Neuronal stem cell (in vitro differentiated cells): Measurements from ENCODE around the gene P2RY8.

Experiments used
- DNase-seq: peaks from one replicate; pipeline ENCODE4 v3.0.0-alpha.2; 2013; ENCODE audit warnings: low spot score
- H2AFZ ChIP-seq: one replicate; pipeline ENCODE4 v1.6.1; 2013; ENCODE audit warnings: mild to moderate bottlenecking, low read length, inconsistent platforms
- H2AK5ac ChIP-seq: 2 replicates; pipeline ENCODE4 v1.6.1; 2013; ENCODE audit warnings: low read depth, mild to moderate bottlenecking, inconsistent platforms, low read length, moderate library complexity, mixed read lengths
- H2BK120ac ChIP-seq: 2 replicates; pipeline ENCODE4 v1.6.1; 2013; ENCODE audit warnings: low read depth, mild to moderate bottlenecking, inconsistent platforms, low read length, moderate library complexity, mixed read lengths
- H2BK12ac ChIP-seq: one replicate; pipeline ENCODE4 v1.6.1; 2013; ENCODE audit warnings: low read length, inconsistent platforms
- H2BK15ac ChIP-seq: 2 replicates; pipeline ENCODE4 v1.6.1; 2013; ENCODE audit warnings: mild to moderate bottlenecking, low read length, inconsistent platforms, mixed read lengths
- H2BK5ac ChIP-seq: one replicate; pipeline ENCODE4 v1.6.1; 2013; ENCODE audit warnings: inconsistent platforms, mild to moderate bottlenecking, low read length, moderate library complexity
- H3K14ac ChIP-seq: one replicate; pipeline ENCODE4 v1.6.1; 2013; ENCODE audit warnings: low read length, inconsistent platforms
- H3K18ac ChIP-seq: 2 replicates; pipeline ENCODE4 v1.6.1; 2013; ENCODE audit warnings: low read length, inconsistent platforms
- H3K23ac ChIP-seq: 2 replicates; pipeline ENCODE4 v1.6.1; 2013; ENCODE audit warnings: low read depth, mild to moderate bottlenecking, mixed read lengths, low read length, inconsistent platforms; ENCODE audit not compliant: poor library complexity
- H3K27ac ChIP-seq: replicated peaks from 3 replicates; pipeline ENCODE4 v1.5.1; 2013; ENCODE audit warnings: low read length, inconsistent platforms
- H3K27me3 ChIP-seq, 3 experiments: 2 replicates each; pipeline ENCODE4 v1.6.1; 2013; ENCODE audit warnings: low read length in 3 of 3, mild to moderate bottlenecking in 2 of 3, inconsistent platforms in 1 of 3, low read depth in 1 of 3, mixed read lengths in 1 of 3, moderate library complexity in 1 of 3; ENCODE audit not compliant: control insufficient read depth in 3 of 3, insufficient read depth in 3 of 3
- H3K36me3 ChIP-seq, 2 donors: replicated peaks in 1 of 2; 2 replicates each; pipeline ENCODE4 v1.6.1; 2013; ENCODE audit warnings: low read length in 2 of 2; ENCODE audit not compliant: control insufficient read depth in 2 of 2, insufficient read depth in 2 of 2
- H3K4ac ChIP-seq: 2 replicates; pipeline ENCODE4 v1.6.1; 2013; ENCODE audit warnings: inconsistent platforms, mild to moderate bottlenecking, low read length, moderate library complexity
- H3K4me1 ChIP-seq, 2 donors: 1 replicate in 1 of 2; 2 replicates in 1 of 2; pipeline ENCODE4 v1.6.1; 2013; ENCODE audit warnings: low read length in 2 of 2, low read depth in 1 of 2; ENCODE audit not compliant: control insufficient read depth in 2 of 2, insufficient read depth in 1 of 2
- H3K4me2 ChIP-seq: one replicate; pipeline ENCODE4 v1.6.1; 2013; ENCODE audit warnings: mild to moderate bottlenecking, low read length, inconsistent platforms; ENCODE audit not compliant: insufficient read depth, poor library complexity, severe bottlenecking
- H3K4me3 ChIP-seq, 2 donors: 2 replicates each; pipeline ENCODE4 v1.5.1; 2013; ENCODE audit warnings: low read length in 2 of 2, mild to moderate bottlenecking in 2 of 2, inconsistent platforms in 1 of 2, moderate library complexity in 1 of 2
- H3K79me1 ChIP-seq: one replicate; pipeline ENCODE4 v1.6.1; 2013; ENCODE audit warnings: low read depth, mild to moderate bottlenecking, inconsistent platforms, low read length, moderate library complexity
- H3K9ac ChIP-seq: one replicate; pipeline ENCODE4 v1.6.1; 2013; ENCODE audit warnings: mild to moderate bottlenecking, low read depth, low read length, inconsistent platforms; ENCODE audit not compliant: poor library complexity
- H3K9me3 ChIP-seq, 2 donors: replicated peaks in 1 of 2; 2 replicates each; pipeline versions ENCODE3 to v1.6.1; 2013; ENCODE audit warnings: low read length in 2 of 2, mild to moderate bottlenecking in 2 of 2, inconsistent platforms in 1 of 2, low read depth in 1 of 2, mixed read lengths in 1 of 2, moderate library complexity in 1 of 2; ENCODE audit not compliant: control insufficient read depth in 2 of 2, insufficient read depth in 1 of 2
- H4K8ac ChIP-seq: one replicate; pipeline ENCODE4 v1.6.1; 2013; ENCODE audit warnings: low read depth, mild to moderate bottlenecking, inconsistent platforms, low read length, moderate library complexity
- H4K91ac ChIP-seq: one replicate; pipeline ENCODE4 v1.6.1; 2013; ENCODE audit warnings: low read length, low read depth, mild to moderate bottlenecking, inconsistent platforms; ENCODE audit not compliant: poor library complexity
- WGBS, 2 donors: extraction: QIAGEN DNeasy Blood & Tissue Kit; methylation state at CpG; one replicate each; pipeline ENCODE4 v1.1.7; 2013; ENCODE audit warnings: missing lambda C conversion rate in 2 of 2, mixed read lengths in 1 of 2; ENCODE audit not compliant: insufficient read length in 2 of 2, insufficient replicate concordance in 1 of 2; ENCODE audit errors: extremely low coverage in 2 of 2; 5-methylcytosine and 5-hydroxymethylcytosine counted together

P2RY8 gene

DNA sequence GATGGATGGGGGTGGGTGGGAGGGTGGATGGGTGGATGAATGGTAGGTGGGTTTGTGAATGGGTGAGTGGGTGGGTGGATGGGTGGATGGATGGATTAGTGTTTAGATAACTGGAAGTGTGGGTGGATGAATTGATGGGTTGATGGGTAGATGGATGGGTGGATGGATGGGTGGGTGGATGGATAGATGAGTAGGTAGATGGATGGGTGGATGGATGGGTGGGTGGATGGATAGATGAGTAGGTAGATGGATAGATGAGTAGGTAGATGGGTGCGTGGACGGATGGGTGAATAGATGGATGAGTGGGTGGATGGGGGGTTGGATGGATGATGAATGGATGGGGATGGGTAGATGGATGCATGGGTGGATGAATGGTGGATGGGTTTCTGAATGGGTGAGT lies 64.0 kb downstream of the P2RY8 start:
- WGBS, 2 donors: 100% methylated on average over 2 of the region's 2 CpGs; no CpG with 5 or more reads in 1 of the 2 donors
- H3K4me1 ChIP-seq: no peaks in the 10 kb centered on the region
- H3K14ac ChIP-seq: no peak overlapping the region
- H2BK120ac ChIP-seq: no peak overlapping the region
- no peak overlapping the region for H3K9ac ChIP-seq
- no peak overlapping the region for H3K27ac ChIP-seq
- no peak overlapping the region for H3K18ac ChIP-seq
- no peaks in the 10 kb centered on the region for H3K79me1 ChIP-seq
- no peak overlapping the region for H3K4ac ChIP-seq
- H2AFZ ChIP-seq: no peak overlapping the region
- no peak overlapping the region for H2BK15ac ChIP-seq
- no peak overlapping the region for H2AK5ac ChIP-seq
- H2BK12ac ChIP-seq: no peak overlapping the region
- H3K9me3 ChIP-seq: no peaks in the 10 kb centered on the region
- H2BK5ac ChIP-seq: no peak overlapping the region
- H3K4me2 ChIP-seq: no peak overlapping the region
- no peaks in the 10 kb centered on the region for H3K36me3 ChIP-seq
- H3K23ac ChIP-seq: no peak overlapping the region
- H3K4me3 ChIP-seq: no peak overlapping the region
- no peaks in the 10 kb centered on the region for H3K27me3 ChIP-seq
- no peak overlapping the region for H4K8ac ChIP-seq
- no peak overlapping the region for H4K91ac ChIP-seq
- DNase-seq: no peak

DNA sequence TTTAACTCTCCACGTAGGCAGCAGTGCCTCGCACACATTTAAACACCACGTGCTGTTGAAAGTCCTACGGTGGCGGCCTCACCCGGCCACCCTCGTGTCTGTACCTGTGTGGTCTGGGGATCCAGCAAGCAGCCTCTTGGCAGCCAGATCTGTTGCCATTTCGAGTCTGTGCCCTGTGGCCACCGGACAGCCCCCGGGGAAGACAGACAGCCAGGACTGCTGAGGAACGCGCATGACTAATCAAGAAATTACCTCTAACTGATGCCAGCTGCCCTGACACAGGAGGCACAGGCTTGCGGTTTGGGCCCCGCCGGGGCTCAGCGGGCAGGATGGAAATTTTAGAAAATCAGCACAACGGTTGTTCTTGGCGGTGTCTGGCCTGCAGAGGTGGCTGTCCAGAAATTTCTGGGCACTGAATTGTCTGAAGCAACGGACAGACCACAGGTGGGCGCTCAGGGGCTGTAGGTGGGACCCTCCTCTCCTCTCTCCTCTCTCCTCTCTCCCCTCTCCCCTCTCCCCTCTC lies 68.7 kb downstream of the P2RY8 start:
- Histone ChIP-seq H3K27me3 (peaks cover 0 to 9% (median 0%) of the 10 kb centered on the region in 3 experiments), H2BK15ac (no peak overlapping the region), H2AFZ (no peak overlapping the region), H3K36me3 (no peaks in the 10 kb centered on the region), H4K91ac (no peak overlapping the region), H2BK5ac (no peak overlapping the region), H3K79me1 (no peaks in the 10 kb centered on the region), H3K23ac (no peak overlapping the region), H2AK5ac (no peak overlapping the region), H3K4me1 (no peaks in the 10 kb centered on the region), H3K4me2 (no peak overlapping the region), H3K9ac (no peak overlapping the region), H3K9me3 (peaks cover 0 to 4% of the 10 kb centered on the region in 2 donors), H3K27ac (no peak overlapping the region), H2BK12ac (no peak overlapping the region), H3K18ac (peak overlapping the region; percentile 20), H3K4ac (no peak overlapping the region), H4K8ac (no peak overlapping the region), H2BK120ac (no peak overlapping the region), H3K14ac (no peak overlapping the region), H3K4me3 (no peak overlapping the region)
- DNase-seq: no peak
- WGBS, 2 donors: no CpG with 5 or more reads among the region's 20 CpGs

- Histone ChIP-seq H3K27ac (no peak overlapping the region), H3K36me3 (no peaks in the 10 kb centered on the region), H3K27me3 (peaks cover 0 to 16% (median 0%) of the 10 kb centered on the region in 3 experiments), H3K4me3 (no peak overlapping the region), H2BK12ac (peak overlapping the region; percentile 41), H4K91ac (no peak overlapping the region), H2AFZ (peak overlapping the region; percentile 17), H2BK120ac (no peak overlapping the region), H3K18ac (peak overlapping the region; percentile 85), H2AK5ac (no peak overlapping the region), H3K14ac (no peak overlapping the region), H3K4me2 (no peak overlapping the region), H3K4ac (no peak overlapping the region), H2BK5ac (no peak overlapping the region), H3K23ac (no peak overlapping the region), H3K9ac (no peak overlapping the region), H2BK15ac (no peak overlapping the region), H3K4me1 (no peaks in the 10 kb centered on the region), H4K8ac (no peak overlapping the region), H3K9me3 (peaks cover 0 to 4% of the 10 kb centered on the region in 2 donors), H3K79me1 (no peaks in the 10 kb centered on the region)
- DNase-seq: no peak
- WGBS, 2 donors: no CpG with 5 or more reads among the region's 20 CpGs
Observed at GRCh38 chrX:1466971-1467561, 69.9 kb downstream of the P2RY8 start.

DNA sequence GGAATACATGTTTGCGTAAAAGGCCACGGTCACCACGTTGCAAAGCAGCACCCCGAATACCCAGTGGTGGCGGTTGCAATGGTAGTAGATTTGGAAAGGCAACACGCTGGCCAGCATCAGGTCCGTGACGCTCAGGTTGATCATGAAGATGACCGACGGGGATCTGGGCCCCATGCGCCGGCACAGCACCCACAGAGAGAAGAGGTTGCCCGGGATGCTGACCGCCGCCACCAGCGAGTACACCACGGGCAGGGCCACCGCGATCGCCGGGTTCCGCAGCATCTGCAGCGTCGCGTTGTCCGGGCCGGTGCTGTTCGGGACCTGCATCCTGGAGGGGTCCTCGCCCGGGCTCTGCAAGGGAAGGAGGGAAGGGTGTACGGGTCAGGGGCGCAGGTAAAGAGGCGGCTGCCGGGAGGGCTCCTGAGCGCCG lies 70.7 kb downstream of the P2RY8 start:
- WGBS, 2 donors: no CpG with 5 or more reads among the region's 36 CpGs
- no peak overlapping the region for H2BK15ac ChIP-seq
- no peak overlapping the region for H3K27ac ChIP-seq
- H2AK5ac ChIP-seq: peak overlapping the region; percentile 86
- no peaks in the 10 kb centered on the region for H3K4me1 ChIP-seq
- H2BK120ac ChIP-seq: no peak overlapping the region
- no peak overlapping the region for H4K91ac ChIP-seq
- H3K9me3 ChIP-seq: peaks cover 0 to 4% of the 10 kb centered on the region in 2 donors
- DNase-seq: no peak
- no peak overlapping the region for H3K9ac ChIP-seq
- H3K27me3 ChIP-seq: peaks cover 0 to 16% (median 0%) of the 10 kb centered on the region in 3 experiments
- H2BK12ac ChIP-seq: no peak overlapping the region
- H3K14ac ChIP-seq: no peak overlapping the region
- H3K4ac ChIP-seq: peak overlapping the region; percentile 23
- no peak overlapping the region for H2AFZ ChIP-seq
- peak overlapping the region; percentile 89 for H3K23ac ChIP-seq
- peak overlapping the region; percentile 43 for H4K8ac ChIP-seq
- no peak overlapping the region for H2BK5ac ChIP-seq
- peak overlapping the region; percentile 89 for H3K18ac ChIP-seq
- no peaks in the 10 kb centered on the region for H3K79me1 ChIP-seq
- H3K4me2 ChIP-seq: no peak overlapping the region
- H3K36me3 ChIP-seq: no peaks in the 10 kb centered on the region
- no peak overlapping the region for H3K4me3 ChIP-seq
